ENCODE data around the gene HEATR5A.

DNA sequence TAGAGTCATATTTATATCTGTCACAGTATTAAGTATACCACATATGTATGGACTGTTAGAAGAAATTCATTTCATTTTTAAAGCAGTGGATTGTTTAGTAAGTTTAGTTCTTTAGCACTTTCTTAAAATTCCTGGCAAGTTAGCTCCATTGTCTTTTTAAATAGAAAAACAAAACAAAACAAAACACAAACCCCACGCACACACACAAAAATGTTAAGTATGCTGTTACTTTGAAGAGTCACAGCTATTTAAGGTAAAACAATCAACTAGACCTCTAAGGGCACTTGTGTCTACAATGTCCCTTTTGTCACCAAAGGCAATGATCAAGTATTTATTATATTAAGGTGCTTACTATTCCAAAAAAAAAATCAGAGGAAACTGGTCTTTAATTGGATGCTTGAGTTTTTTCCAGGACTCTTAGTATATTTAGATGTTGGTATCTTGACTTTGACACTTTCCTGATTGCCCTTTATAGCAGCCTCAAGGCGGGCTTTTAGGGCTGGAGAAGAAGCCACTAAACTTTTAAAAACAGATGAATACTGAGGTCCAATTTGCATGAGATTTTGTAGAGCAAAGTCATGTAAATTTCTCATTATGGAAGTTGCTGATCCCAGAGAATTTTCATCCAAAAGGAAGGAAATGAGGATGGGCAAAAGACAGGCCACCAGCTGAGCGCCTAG, 127.3 kb downstream of the HEATR5A start:
- TF ChIP-seq SMC3 (conservative IDR thresholded peaks at IDR 0.05; ENCODE audit: insufficient read depth, low read depth, low read length), result no peak
- TF ChIP-seq POLR2A (conservative IDR thresholded peaks at IDR 0.05), result no peak
- no peak for TF ChIP-seq JUND (IDR thresholded peaks at IDR 0.05; ENCODE audit: borderline replicate concordance, low read depth, low read length)
- no peak for TF ChIP-seq JUND (tag; IDR thresholded peaks at IDR 0.05; ENCODE audit: borderline replicate concordance, low read depth, low read length)
- TF ChIP-seq HDAC1 (IDR thresholded peaks at IDR 0.05), result no peak
- TF ChIP-seq JUNB (CRISPR knock-in tag; conservative IDR thresholded peaks at IDR 0.05), result no peak
- no peak for TF ChIP-seq FOXM1 (IDR thresholded peaks at IDR 0.05; ENCODE audit: low read depth)
- TF ChIP-seq FOXM1 (CRISPR knock-in tag; IDR thresholded peaks at IDR 0.05; ENCODE audit: low read depth), result no peak
- TF ChIP-seq EGR1 (conservative IDR thresholded peaks at IDR 0.05), result no peak
- TF ChIP-seq SMARCB1 (IDR thresholded peaks at IDR 0.05; ENCODE audit: insufficient read length, low read depth), result no peak
- TF ChIP-seq, protein P1, sequence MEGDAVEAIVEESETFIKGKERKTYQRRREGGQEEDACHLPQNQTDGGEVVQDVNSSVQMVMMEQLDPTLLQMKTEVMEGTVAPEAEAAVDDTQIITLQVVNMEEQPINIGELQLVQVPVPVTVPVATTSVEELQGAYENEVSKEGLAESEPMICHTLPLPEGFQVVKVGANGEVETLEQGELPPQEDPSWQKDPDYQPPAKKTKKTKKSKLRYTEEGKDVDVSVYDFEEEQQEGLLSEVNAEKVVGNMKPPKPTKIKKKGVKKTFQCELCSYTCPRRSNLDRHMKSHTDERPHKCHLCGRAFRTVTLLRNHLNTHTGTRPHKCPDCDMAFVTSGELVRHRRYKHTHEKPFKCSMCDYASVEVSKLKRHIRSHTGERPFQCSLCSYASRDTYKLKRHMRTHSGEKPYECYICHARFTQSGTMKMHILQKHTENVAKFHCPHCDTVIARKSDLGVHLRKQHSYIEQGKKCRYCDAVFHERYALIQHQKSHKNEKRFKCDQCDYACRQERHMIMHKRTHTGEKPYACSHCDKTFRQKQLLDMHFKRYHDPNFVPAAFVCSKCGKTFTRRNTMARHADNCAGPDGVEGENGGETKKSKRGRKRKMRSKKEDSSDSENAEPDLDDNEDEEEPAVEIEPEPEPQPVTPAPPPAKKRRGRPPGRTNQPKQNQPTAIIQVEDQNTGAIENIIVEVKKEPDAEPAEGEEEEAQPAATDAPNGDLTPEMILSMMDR (IDR thresholded peaks at IDR 0.05 in 2 of 3, conservative IDR thresholded peaks at IDR 0.05 in 1 of 3; ENCODE audit: insufficient read depth in 2 of 3, low read depth in 1 of 3, low read length in 3 of 3), result no peak
- TF ChIP-seq CTBP1 (IDR thresholded peaks at IDR 0.05; ENCODE audit: borderline replicate concordance), result no peak
- TF ChIP-seq CHCHD3 (CRISPR knock-in tag; IDR thresholded peaks at IDR 0.05), result no peak
